Neuronal stem cell (in vitro differentiated cells): ENCODE results near the gene IGF1R.

ENCODE experiments used
- DNase-seq: peaks from one replicate; pipeline ENCODE4 v3.0.0-alpha.2; 2013; ENCODE audit warnings: low spot score
- H2AFZ ChIP-seq: one replicate; pipeline ENCODE4 v1.6.1; 2013; ENCODE audit warnings: mild to moderate bottlenecking, low read length, inconsistent platforms
- H2AK5ac ChIP-seq: 2 replicates; pipeline ENCODE4 v1.6.1; 2013; ENCODE audit warnings: low read depth, mild to moderate bottlenecking, inconsistent platforms, low read length, moderate library complexity, mixed read lengths
- H2BK120ac ChIP-seq: 2 replicates; pipeline ENCODE4 v1.6.1; 2013; ENCODE audit warnings: low read depth, mild to moderate bottlenecking, inconsistent platforms, low read length, moderate library complexity, mixed read lengths
- H2BK12ac ChIP-seq: one replicate; pipeline ENCODE4 v1.6.1; 2013; ENCODE audit warnings: low read length, inconsistent platforms
- H2BK15ac ChIP-seq: 2 replicates; pipeline ENCODE4 v1.6.1; 2013; ENCODE audit warnings: mild to moderate bottlenecking, low read length, inconsistent platforms, mixed read lengths
- H2BK5ac ChIP-seq: one replicate; pipeline ENCODE4 v1.6.1; 2013; ENCODE audit warnings: inconsistent platforms, mild to moderate bottlenecking, low read length, moderate library complexity
- H3K14ac ChIP-seq: one replicate; pipeline ENCODE4 v1.6.1; 2013; ENCODE audit warnings: low read length, inconsistent platforms
- H3K18ac ChIP-seq: 2 replicates; pipeline ENCODE4 v1.6.1; 2013; ENCODE audit warnings: low read length, inconsistent platforms
- H3K23ac ChIP-seq: 2 replicates; pipeline ENCODE4 v1.6.1; 2013; ENCODE audit warnings: low read depth, mild to moderate bottlenecking, mixed read lengths, low read length, inconsistent platforms; ENCODE audit not compliant: poor library complexity
- H3K27ac ChIP-seq: replicated peaks from 3 replicates; pipeline ENCODE4 v1.5.1; 2013; ENCODE audit warnings: low read length, inconsistent platforms
- H3K27me3 ChIP-seq, 3 experiments: 2 replicates each; pipeline ENCODE4 v1.6.1; 2013; ENCODE audit warnings: low read length in 3 of 3, mild to moderate bottlenecking in 2 of 3, inconsistent platforms in 1 of 3, low read depth in 1 of 3, mixed read lengths in 1 of 3, moderate library complexity in 1 of 3; ENCODE audit not compliant: control insufficient read depth in 3 of 3, insufficient read depth in 3 of 3
- H3K36me3 ChIP-seq, 2 donors: replicated peaks in 1 of 2; 2 replicates each; pipeline ENCODE4 v1.6.1; 2013; ENCODE audit warnings: low read length in 2 of 2; ENCODE audit not compliant: control insufficient read depth in 2 of 2, insufficient read depth in 2 of 2
- H3K4ac ChIP-seq: 2 replicates; pipeline ENCODE4 v1.6.1; 2013; ENCODE audit warnings: inconsistent platforms, mild to moderate bottlenecking, low read length, moderate library complexity
- H3K4me1 ChIP-seq, 2 donors: 1 replicate in 1 of 2; 2 replicates in 1 of 2; pipeline ENCODE4 v1.6.1; 2013; ENCODE audit warnings: low read length in 2 of 2, low read depth in 1 of 2; ENCODE audit not compliant: control insufficient read depth in 2 of 2, insufficient read depth in 1 of 2
- H3K4me2 ChIP-seq: one replicate; pipeline ENCODE4 v1.6.1; 2013; ENCODE audit warnings: mild to moderate bottlenecking, low read length, inconsistent platforms; ENCODE audit not compliant: insufficient read depth, poor library complexity, severe bottlenecking
- H3K4me3 ChIP-seq, 2 donors: 2 replicates each; pipeline ENCODE4 v1.5.1; 2013; ENCODE audit warnings: low read length in 2 of 2, mild to moderate bottlenecking in 2 of 2, inconsistent platforms in 1 of 2, moderate library complexity in 1 of 2
- H3K79me1 ChIP-seq: one replicate; pipeline ENCODE4 v1.6.1; 2013; ENCODE audit warnings: low read depth, mild to moderate bottlenecking, inconsistent platforms, low read length, moderate library complexity
- H3K9ac ChIP-seq: one replicate; pipeline ENCODE4 v1.6.1; 2013; ENCODE audit warnings: mild to moderate bottlenecking, low read depth, low read length, inconsistent platforms; ENCODE audit not compliant: poor library complexity
- H3K9me3 ChIP-seq, 2 donors: replicated peaks in 1 of 2; 2 replicates each; pipeline versions ENCODE3 to v1.6.1; 2013; ENCODE audit warnings: low read length in 2 of 2, mild to moderate bottlenecking in 2 of 2, inconsistent platforms in 1 of 2, low read depth in 1 of 2, mixed read lengths in 1 of 2, moderate library complexity in 1 of 2; ENCODE audit not compliant: control insufficient read depth in 2 of 2, insufficient read depth in 1 of 2
- H4K8ac ChIP-seq: one replicate; pipeline ENCODE4 v1.6.1; 2013; ENCODE audit warnings: low read depth, mild to moderate bottlenecking, inconsistent platforms, low read length, moderate library complexity
- H4K91ac ChIP-seq: one replicate; pipeline ENCODE4 v1.6.1; 2013; ENCODE audit warnings: low read length, low read depth, mild to moderate bottlenecking, inconsistent platforms; ENCODE audit not compliant: poor library complexity
- WGBS, 2 donors: extraction: QIAGEN DNeasy Blood & Tissue Kit; methylation state at CpG; one replicate each; pipeline ENCODE4 v1.1.7; 2013; ENCODE audit warnings: missing lambda C conversion rate in 2 of 2, mixed read lengths in 1 of 2; ENCODE audit not compliant: insufficient read length in 2 of 2, insufficient replicate concordance in 1 of 2; ENCODE audit errors: extremely low coverage in 2 of 2; 5-methylcytosine and 5-hydroxymethylcytosine counted together

IGF1R gene

DNA sequence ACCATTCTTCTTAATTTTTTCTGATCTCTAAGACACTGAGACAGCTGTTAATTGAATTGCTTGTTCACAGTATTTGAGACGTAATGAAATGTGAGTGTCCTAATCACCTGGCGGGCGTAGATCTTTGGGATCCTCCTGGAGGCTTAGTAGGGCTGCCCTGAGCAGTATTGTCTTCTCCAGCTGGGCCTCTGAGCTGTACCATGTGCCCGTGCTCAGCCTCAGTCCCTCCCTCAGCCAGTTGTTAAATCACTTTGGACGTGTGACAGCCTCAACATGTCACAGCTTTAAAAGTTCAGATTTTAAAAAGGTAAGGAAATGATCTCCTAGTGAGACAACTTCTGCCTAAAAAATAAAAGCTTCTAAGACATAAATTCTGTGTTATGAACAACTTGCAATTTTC lies 35.5 kb downstream of the IGF1R start:
- no peak overlapping the region for H2BK5ac ChIP-seq
- H2AFZ ChIP-seq = no peak overlapping the region
- H3K4me1 ChIP-seq = peaks cover 0 to 12% of the 10 kb centered on the region in 2 donors
- no peak overlapping the region for H2BK120ac ChIP-seq
- H3K9ac ChIP-seq = no peak overlapping the region
- no peak overlapping the region for H2AK5ac ChIP-seq
- H3K23ac ChIP-seq = no peak overlapping the region
- no peak overlapping the region for H3K14ac ChIP-seq
- H3K4ac ChIP-seq = no peak overlapping the region
- H3K9me3 ChIP-seq = no peaks in the 10 kb centered on the region
- H3K18ac ChIP-seq = no peak overlapping the region
- no CpG with 5 or more reads among the region's 5 CpGs for WGBS, 2 donors
- H3K27me3 ChIP-seq = no peaks in the 10 kb centered on the region
- H3K4me2 ChIP-seq = no peak overlapping the region
- no peak for DNase-seq
- no peak overlapping the region for H2BK12ac ChIP-seq
- no peak overlapping the region for H4K8ac ChIP-seq
- no peak overlapping the region for H2BK15ac ChIP-seq
- H3K79me1 ChIP-seq = peaks cover 11% of the 10 kb centered on the region
- H4K91ac ChIP-seq = no peak overlapping the region
- no peak overlapping the region for H3K4me3 ChIP-seq
- peaks cover 0 to 11% of the 10 kb centered on the region in 2 donors for H3K36me3 ChIP-seq
- H3K27ac ChIP-seq = no peak overlapping the region

DNA sequence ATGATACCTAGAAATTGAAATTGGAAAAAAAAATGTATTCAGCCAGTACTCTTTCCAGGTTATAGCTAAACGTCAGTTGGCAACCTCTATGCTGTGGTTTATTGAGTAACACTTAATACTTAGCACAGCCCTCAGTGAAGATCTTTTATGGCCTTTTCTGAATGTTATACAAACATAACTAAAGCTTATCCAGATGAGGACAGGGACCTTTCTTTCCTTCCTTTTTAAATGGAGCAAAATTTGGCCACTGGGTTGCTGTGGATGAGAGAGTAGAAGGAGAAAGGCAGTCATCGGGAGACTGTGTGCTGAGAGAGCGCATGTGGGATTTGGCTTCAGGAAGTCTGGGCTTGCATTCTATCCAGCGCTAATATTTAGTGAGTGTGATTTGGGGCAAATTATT lies 36.1 kb downstream of the IGF1R start:
- H2AK5ac ChIP-seq = no peak overlapping the region
- no peaks in the 10 kb centered on the region for H3K27me3 ChIP-seq
- H3K4me3 ChIP-seq = no peak overlapping the region
- peaks cover 11% of the 10 kb centered on the region for H3K79me1 ChIP-seq
- no peak overlapping the region for H2AFZ ChIP-seq
- H2BK12ac ChIP-seq = no peak overlapping the region
- H3K4me2 ChIP-seq = no peak overlapping the region
- H2BK120ac ChIP-seq = no peak overlapping the region
- peaks cover 0 to 11% of the 10 kb centered on the region in 2 donors for H3K36me3 ChIP-seq
- H3K18ac ChIP-seq = no peak overlapping the region
- H2BK5ac ChIP-seq = no peak overlapping the region
- no peak overlapping the region for H2BK15ac ChIP-seq
- H3K23ac ChIP-seq = no peak overlapping the region
- H3K4me1 ChIP-seq = peaks cover 0 to 12% of the 10 kb centered on the region in 2 donors
- H3K4ac ChIP-seq = no peak overlapping the region
- DNase-seq = no peak
- H3K14ac ChIP-seq = no peak overlapping the region
- no peaks in the 10 kb centered on the region for H3K9me3 ChIP-seq
- no peak overlapping the region for H3K27ac ChIP-seq
- H3K9ac ChIP-seq = no peak overlapping the region
- no CpG with 5 or more reads among the region's 4 CpGs for WGBS, 2 donors
- H4K8ac ChIP-seq = no peak overlapping the region
- no peak overlapping the region for H4K91ac ChIP-seq

- Histone ChIP-seq H3K4me3 (no peak overlapping the region), H2AFZ (no peak overlapping the region), H3K18ac (no peak overlapping the region), H3K4me2 (no peak overlapping the region), H2BK120ac (no peak overlapping the region), H2BK5ac (no peak overlapping the region), H2BK15ac (no peak overlapping the region), H3K9me3 (no peaks in the 10 kb centered on the region), H4K8ac (no peak overlapping the region), H3K4me1 (peaks cover 0 to 12% of the 10 kb centered on the region in 2 donors), H3K36me3 (peaks cover 0 to 10% of the 10 kb centered on the region in 2 donors), H3K14ac (no peak overlapping the region), H2AK5ac (no peak overlapping the region), H3K4ac (no peak overlapping the region), H2BK12ac (no peak overlapping the region), H3K27me3 (no peaks in the 10 kb centered on the region), H3K9ac (no peak overlapping the region), H3K23ac (no peak overlapping the region), H4K91ac (no peak overlapping the region), H3K27ac (no peak overlapping the region), H3K79me1 (peaks cover 13% of the 10 kb centered on the region)
- WGBS, 2 donors = no CpG with 5 or more reads among the region's 5 CpGs
- no peak for DNase-seq
Measured at GRCh38 chr15:98684995-98685525, 36.7 kb downstream of the IGF1R start.

GRCh38 chr15:98686983-98687382 lies 38.6 kb downstream of the IGF1R start:
- Histone ChIP-seq H3K4me1 (peaks cover 0 to 12% of the 10 kb centered on the region in 2 donors), H3K4ac (no peak overlapping the region)
- WGBS, 2 donors = no CpG with 5 or more reads among the region's 5 CpGs

More at GRCh38 chr15:98686983-98687382, 38.6 kb downstream of the IGF1R start:
- no peak overlapping the region for H3K4me2 ChIP-seq
- no peak overlapping the region for H2BK12ac ChIP-seq
- peaks cover 0 to 2% of the 10 kb centered on the region in 2 donors for H3K36me3 ChIP-seq
- H3K27me3 ChIP-seq = no peaks in the 10 kb centered on the region
- peaks cover 13% of the 10 kb centered on the region for H3K79me1 ChIP-seq
- H2BK15ac ChIP-seq = no peak overlapping the region
- no peak overlapping the region for H3K9ac ChIP-seq
- H3K4me3 ChIP-seq = no peak overlapping the region
- no peak overlapping the region for H2BK5ac ChIP-seq
- no peak overlapping the region for H3K27ac ChIP-seq
- H4K8ac ChIP-seq = no peak overlapping the region
- H3K9me3 ChIP-seq = no peaks in the 10 kb centered on the region
- H3K23ac ChIP-seq = no peak overlapping the region
- H4K91ac ChIP-seq = no peak overlapping the region
- no peak for DNase-seq
- H2BK120ac ChIP-seq = no peak overlapping the region
- H3K18ac ChIP-seq = no peak overlapping the region
- no peak overlapping the region for H2AK5ac ChIP-seq
- H2AFZ ChIP-seq = no peak overlapping the region
- H3K14ac ChIP-seq = no peak overlapping the region
